Measurements from ENCODE around the gene HS3ST2. TPM values are rescaled to one million over a fixed set of nuclear protein-coding genes. Genes with fewer than 3 reads are reported as not detected.

The HS3ST2 gene
- total RNA-seq, 3 donors from 2014 or later = 0.33 to 9.1 (median 7.3) TPM

GRCh38 chr16:22847690-22848089, 33.7 kb downstream of the HS3ST2 start:
- Histone ChIP-seq H3K9me3 (no peaks in the 10 kb centered on the region), H3K27ac (no peak overlapping the region), H3K36me3 (no peaks in the 10 kb centered on the region), H3K27me3 (no peaks in the 10 kb centered on the region), H3K4me3 (no peak overlapping the region), H3K4me1 (no peaks in the 10 kb centered on the region)
- DNase-seq (ENCODE audit: low spot score in 2 of 2) = no peak
- no peak for TF ChIP-seq POLR2AphosphoS5 (IDR thresholded peaks at IDR 0.05)
- no peak for TF ChIP-seq POLR2A (IDR thresholded peaks at IDR 0.05)
- TF ChIP-seq CTCF (IDR thresholded peaks at IDR 0.05) = no peak
- intact Hi-C loops (cut with DNase I; ENCODE audit: low total_unique reads) = no loop called here

GRCh38 chr16:22848451-22848850, 34.5 kb downstream of the HS3ST2 start:
- Histone ChIP-seq H3K4me3 (no peak overlapping the region), H3K9me3 (no peaks in the 10 kb centered on the region), H3K27ac (peak overlapping the region in 1 of 2 donors; percentile 19), H3K4me1 (no peaks in the 10 kb centered on the region), H3K36me3 (no peaks in the 10 kb centered on the region), H3K27me3 (no peaks in the 10 kb centered on the region)
- TF ChIP-seq POLR2AphosphoS5 (IDR thresholded peaks at IDR 0.05) (no peak), CTCF (IDR thresholded peaks at IDR 0.05) (no peak), POLR2A (IDR thresholded peaks at IDR 0.05) (no peak)
- peak in 1 of 2 donors; percentile 20 for DNase-seq (ENCODE audit: low spot score in 2 of 2)
- intact Hi-C loops (cut with DNase I; ENCODE audit: low total_unique reads) = no loop called here

- H3K27me3 ChIP-seq = no peaks in the 10 kb centered on the region
- no peaks in the 10 kb centered on the region for H3K9me3 ChIP-seq
- H3K4me1 ChIP-seq = no peaks in the 10 kb centered on the region
- no peak overlapping the region for H3K4me3 ChIP-seq
- H3K27ac ChIP-seq = no peak overlapping the region
- DNase-seq (ENCODE audit: low spot score in 2 of 2) = no peak
- intact Hi-C loops (cut with DNase I; ENCODE audit: low total_unique reads) = no loop called here
- TF ChIP-seq CTCF (IDR thresholded peaks at IDR 0.05) = no peak
- no peak for TF ChIP-seq POLR2A (IDR thresholded peaks at IDR 0.05)
- TF ChIP-seq POLR2AphosphoS5 (IDR thresholded peaks at IDR 0.05) = no peak
- no peaks in the 10 kb centered on the region for H3K36me3 ChIP-seq
Observed at GRCh38 chr16:22849517-22849916, 35.6 kb downstream of the HS3ST2 start.

- DNase-seq (ENCODE audit: low spot score in 2 of 2) = no peak
- TF ChIP-seq CTCF (IDR thresholded peaks at IDR 0.05) (no peak), POLR2A (IDR thresholded peaks at IDR 0.05) (no peak), POLR2AphosphoS5 (IDR thresholded peaks at IDR 0.05) (no peak)
- Histone ChIP-seq H3K36me3 (no peaks in the 10 kb centered on the region), H3K4me1 (no peaks in the 10 kb centered on the region), H3K4me3 (no peak overlapping the region), H3K27ac (no peak overlapping the region), H3K9me3 (no peaks in the 10 kb centered on the region), H3K27me3 (no peaks in the 10 kb centered on the region)
- intact Hi-C loops (cut with DNase I; ENCODE audit: low total_unique reads) = no loop called here
Observed at GRCh38 chr16:22855231-22855630, 41.3 kb downstream of the HS3ST2 start.

- DNase-seq (ENCODE audit: low spot score in 2 of 2) = no peak
- Histone ChIP-seq H3K4me1 (no peaks in the 10 kb centered on the region), H3K9me3 (no peaks in the 10 kb centered on the region), H3K4me3 (no peak overlapping the region), H3K27me3 (no peaks in the 10 kb centered on the region), H3K36me3 (no peaks in the 10 kb centered on the region), H3K27ac (no peak overlapping the region)
- TF ChIP-seq CTCF (IDR thresholded peaks at IDR 0.05) (no peak), POLR2A (IDR thresholded peaks at IDR 0.05) (no peak)
- intact Hi-C loops (cut with DNase I; ENCODE audit: low total_unique reads) = no loop called here
Observed at GRCh38 chr16:22857296-22858025, 43.5 kb downstream of the HS3ST2 start.

All from breast epithelium (tissue), 4 donors.